WTC11 (cell line): ENCODE data around the gene TMEM108. TPM values are rescaled to one million over a fixed set of nuclear protein-coding genes. Genes with fewer than 3 reads are reported as not detected.

Experiments used
- ATAC-seq: fragments of 200-7000 bp; cut with Tn5 transposase; 2 replicates; pipeline ENCODE4 v1.10.0; 2021; ENCODE audit warnings: mild to moderate bottlenecking, moderate library complexity
- CTCF ChIA-PET: fragments of 300-600 bp; sonication (Branson Sonifier 250); formaldehyde crosslinking; loops from one replicate; lab custom pipeline; 2021; ENCODE audit warnings: antibody characterized with exemption; lab: Charles Lee
- POLR2A ChIA-PET: fragments of 350-600 bp; sonication (Branson Sonifier 250); formaldehyde crosslinking; loops from one replicate; lab custom pipeline; 2021; ENCODE audit warnings: antibody characterized with exemption; lab: Charles Lee
- DNase-seq: peaks from one replicate; pipeline ENCODE4 v3.0.0; 2021; ENCODE audit warnings: low spot score
- H3K27ac Mint-ChIP-seq: 2 replicates; pipeline ENCODE4 v1.8.0; 2021; ENCODE audit warnings: mixed read lengths
- H3K27me3 Mint-ChIP-seq: 2 replicates; pipeline ENCODE4 v1.8.0; 2021; ENCODE audit warnings: low read depth, mild to moderate bottlenecking, moderate library complexity, mixed read lengths
- H3K36me3 Mint-ChIP-seq: 2 replicates; pipeline ENCODE4 v1.8.0; 2021; ENCODE audit warnings: mixed read lengths
- H3K4me1 Mint-ChIP-seq: 2 replicates; pipeline ENCODE4 v1.8.0; 2022; ENCODE audit warnings: mixed read lengths
- H3K4me3 Mint-ChIP-seq: 2 replicates; pipeline ENCODE4 v1.8.0; 2021; ENCODE audit warnings: mild to moderate bottlenecking, moderate library complexity, mixed read lengths
- H3K9me3 Mint-ChIP-seq: 2 replicates; pipeline ENCODE4 v1.8.0; 2021; ENCODE audit warnings: mixed read lengths
- FOXK1 ChIP-seq: sonication (generic); formaldehyde crosslinking; IDR thresholded peaks from 2 replicates; pipeline ENCODE4 v1.8.0; 2022; ENCODE audit warnings: mild to moderate bottlenecking, moderate library complexity, missing genetic modification reagents
- NR3C1 ChIP-seq: sonication (generic); formaldehyde crosslinking; conservative IDR thresholded peaks from 2 replicates; pipeline ENCODE4 v1.8.1; 2023; ENCODE audit warnings: low read depth, mild to moderate bottlenecking, missing genetic modification reagents
- PRRX2 ChIP-seq: fragments of 250-450 bp; sonication (Bioruptor Pico); IDR thresholded peaks from 2 replicates; pipeline ENCODE4 v1.8.0; 2021; ENCODE audit warnings: mild to moderate bottlenecking
- TCF7 ChIP-seq: sonication (generic); formaldehyde crosslinking; IDR thresholded peaks from 2 replicates; pipeline ENCODE4 v1.8.0; 2022; ENCODE audit warnings: mild to moderate bottlenecking, low read depth, missing genetic modification reagents, moderate library complexity
- ZNF138 ChIP-seq: sonication (generic); formaldehyde crosslinking; conservative IDR thresholded peaks from 2 replicates; pipeline ENCODE4 v1.8.1; 2022; ENCODE audit warnings: mild to moderate bottlenecking, moderate library complexity, missing genetic modification reagents
- ZNF396 ChIP-seq: fragments of 250-450 bp; sonication (Bioruptor Pico); IDR thresholded peaks from 2 replicates; pipeline ENCODE4 v1.8.0; 2021; ENCODE audit warnings: mild to moderate bottlenecking, moderate library complexity, borderline replicate concordance
- ZNF416 ChIP-seq: fragments of 250-450 bp; sonication (Bioruptor Pico); IDR thresholded peaks from 2 replicates; pipeline ENCODE4 v1.9.0; 2021; ENCODE audit warnings: mild to moderate bottlenecking, inconsistent platforms
- total RNA-seq: library from RNA; stranded (reverse); gene quantifications from 3 replicates; pipeline ENCODE4 v1.2.3, GENCODE V29; 2021
- TF ChIP-seq, protein P1 (sequence below): sonication (generic); formaldehyde crosslinking; IDR thresholded peaks from 2 replicates; pipeline ENCODE4 v1.8.0; 2023; ENCODE audit warnings: missing genetic modification reagents
- TF ChIP-seq, protein P2 (sequence below): sonication (generic); formaldehyde crosslinking; IDR thresholded peaks from 2 replicates; pipeline ENCODE4 v1.8.0; 2023; ENCODE audit warnings: missing genetic modification reagents, mild to moderate bottlenecking, borderline replicate concordance
- TF ChIP-seq, protein P3 (sequence below): sonication (generic); formaldehyde crosslinking; conservative IDR thresholded peaks from 2 replicates; pipeline ENCODE4 v1.8.1; 2023; ENCODE audit warnings: mild to moderate bottlenecking, low read depth, missing genetic modification reagents, moderate library complexity
- TF ChIP-seq, protein P4 (sequence below): sonication (generic); formaldehyde crosslinking; IDR thresholded peaks from 2 replicates; pipeline ENCODE4 v1.8.1; 2023; ENCODE audit warnings: mild to moderate bottlenecking, missing genetic modification reagents, moderate library complexity
- TF ChIP-seq, protein P5 (sequence below): sonication (generic); formaldehyde crosslinking; IDR thresholded peaks from 2 replicates; pipeline ENCODE4 v1.8.1; 2022; ENCODE audit warnings: low read depth, missing genetic modification reagents, borderline replicate concordance
- TF ChIP-seq, protein P6 (sequence below): fragments of 200-600 bp; IDR thresholded peaks from 2 replicates; pipeline ENCODE4 v1.8.0; 2022; ENCODE audit warnings: antibody characterized with exemption
- TF ChIP-seq, protein P7 (sequence below): sonication (generic); formaldehyde crosslinking; conservative IDR thresholded peaks from 2 replicates; pipeline ENCODE4 v1.8.1; 2022; ENCODE audit warnings: mild to moderate bottlenecking, missing genetic modification reagents
- TF ChIP-seq, protein P8 (sequence below): sonication (generic); formaldehyde crosslinking; IDR thresholded peaks from 2 replicates; pipeline ENCODE4 v1.8.1; 2022; ENCODE audit warnings: low read depth, mild to moderate bottlenecking, moderate library complexity, missing genetic modification reagents, borderline replicate concordance
- TF ChIP-seq, protein P9 (sequence below): sonication (generic); formaldehyde crosslinking; IDR thresholded peaks from 2 replicates; pipeline ENCODE4 v1.8.1; 2023; ENCODE audit warnings: mild to moderate bottlenecking, missing genetic modification reagents, moderate library complexity

Gene TMEM108
- total RNA-seq, 1 experiment from 2014 or later: 14.7 TPM

DNA sequence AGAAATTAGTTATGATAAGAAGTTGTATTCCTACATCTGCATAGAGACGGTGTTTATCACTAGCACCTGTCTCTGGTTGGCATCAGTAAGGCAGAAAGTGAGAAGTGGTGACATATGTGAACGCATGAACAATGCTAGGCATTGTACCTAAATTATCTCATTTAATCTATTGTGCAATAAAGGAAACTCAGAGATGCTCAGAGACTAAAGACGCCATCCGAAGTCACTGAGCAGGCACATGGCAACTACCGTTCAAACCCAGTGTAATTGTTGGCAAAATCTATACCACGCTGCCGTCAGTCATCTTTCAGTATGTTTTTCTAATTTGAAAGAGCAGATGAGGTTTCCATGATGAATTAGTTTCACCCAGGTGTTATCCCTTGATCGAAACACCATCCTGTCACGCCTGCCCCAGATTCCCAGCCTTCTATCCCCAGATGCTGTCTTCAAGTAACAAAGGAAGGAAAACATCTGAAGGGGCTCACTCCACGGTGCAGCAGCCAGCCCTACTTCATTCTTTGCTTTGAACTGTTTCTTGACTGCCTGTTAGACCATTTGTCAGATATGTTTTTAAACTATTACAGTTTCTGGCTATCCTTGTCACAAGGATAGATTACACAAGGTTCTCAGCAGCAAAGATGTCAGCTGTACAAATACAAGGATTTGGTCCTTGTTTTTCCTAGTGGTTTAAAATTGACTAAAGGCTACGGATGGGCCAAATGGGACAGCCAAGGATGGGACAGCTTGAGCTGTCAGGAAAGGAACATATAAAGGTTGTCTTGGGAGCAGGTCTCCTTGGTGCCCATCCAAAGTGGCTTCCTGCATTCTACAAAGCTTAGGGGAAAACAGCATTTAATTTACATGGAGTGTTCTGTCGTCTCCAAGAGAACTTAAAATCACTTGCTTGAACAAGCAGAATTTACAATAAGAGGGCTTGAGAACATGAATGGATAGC lies 99.1 kb downstream of the TMEM108 start (continued):
- TF ChIP-seq FOXK1 (CRISPR knock-in tag) (no peak), ZNF396 (CRISPR knock-in tag) (no peak), TCF7 (no peak), PRRX2 (CRISPR knock-in tag) (no peak)
- TF ChIP-seq, protein P1, sequence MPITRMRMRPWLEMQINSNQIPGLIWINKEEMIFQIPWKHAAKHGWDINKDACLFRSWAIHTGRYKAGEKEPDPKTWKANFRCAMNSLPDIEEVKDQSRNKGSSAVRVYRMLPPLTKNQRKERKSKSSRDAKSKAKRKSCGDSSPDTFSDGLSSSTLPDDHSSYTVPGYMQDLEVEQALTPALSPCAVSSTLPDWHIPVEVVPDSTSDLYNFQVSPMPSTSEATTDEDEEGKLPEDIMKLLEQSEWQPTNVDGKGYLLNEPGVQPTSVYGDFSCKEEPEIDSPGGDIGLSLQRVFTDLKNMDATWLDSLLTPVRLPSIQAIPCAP (CRISPR knock-in tag): no peak
- TF ChIP-seq, protein P2, sequence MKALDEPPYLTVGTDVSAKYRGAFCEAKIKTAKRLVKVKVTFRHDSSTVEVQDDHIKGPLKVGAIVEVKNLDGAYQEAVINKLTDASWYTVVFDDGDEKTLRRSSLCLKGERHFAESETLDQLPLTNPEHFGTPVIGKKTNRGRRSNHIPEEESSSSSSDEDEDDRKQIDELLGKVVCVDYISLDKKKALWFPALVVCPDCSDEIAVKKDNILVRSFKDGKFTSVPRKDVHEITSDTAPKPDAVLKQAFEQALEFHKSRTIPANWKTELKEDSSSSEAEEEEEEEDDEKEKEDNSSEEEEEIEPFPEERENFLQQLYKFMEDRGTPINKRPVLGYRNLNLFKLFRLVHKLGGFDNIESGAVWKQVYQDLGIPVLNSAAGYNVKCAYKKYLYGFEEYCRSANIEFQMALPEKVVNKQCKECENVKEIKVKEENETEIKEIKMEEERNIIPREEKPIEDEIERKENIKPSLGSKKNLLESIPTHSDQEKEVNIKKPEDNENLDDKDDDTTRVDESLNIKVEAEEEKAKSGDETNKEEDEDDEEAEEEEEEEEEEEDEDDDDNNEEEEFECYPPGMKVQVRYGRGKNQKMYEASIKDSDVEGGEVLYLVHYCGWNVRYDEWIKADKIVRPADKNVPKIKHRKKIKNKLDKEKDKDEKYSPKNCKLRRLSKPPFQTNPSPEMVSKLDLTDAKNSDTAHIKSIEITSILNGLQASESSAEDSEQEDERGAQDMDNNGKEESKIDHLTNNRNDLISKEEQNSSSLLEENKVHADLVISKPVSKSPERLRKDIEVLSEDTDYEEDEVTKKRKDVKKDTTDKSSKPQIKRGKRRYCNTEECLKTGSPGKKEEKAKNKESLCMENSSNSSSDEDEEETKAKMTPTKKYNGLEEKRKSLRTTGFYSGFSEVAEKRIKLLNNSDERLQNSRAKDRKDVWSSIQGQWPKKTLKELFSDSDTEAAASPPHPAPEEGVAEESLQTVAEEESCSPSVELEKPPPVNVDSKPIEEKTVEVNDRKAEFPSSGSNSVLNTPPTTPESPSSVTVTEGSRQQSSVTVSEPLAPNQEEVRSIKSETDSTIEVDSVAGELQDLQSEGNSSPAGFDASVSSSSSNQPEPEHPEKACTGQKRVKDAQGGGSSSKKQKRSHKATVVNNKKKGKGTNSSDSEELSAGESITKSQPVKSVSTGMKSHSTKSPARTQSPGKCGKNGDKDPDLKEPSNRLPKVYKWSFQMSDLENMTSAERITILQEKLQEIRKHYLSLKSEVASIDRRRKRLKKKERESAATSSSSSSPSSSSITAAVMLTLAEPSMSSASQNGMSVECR: no peak
- TF ChIP-seq, protein P3, sequence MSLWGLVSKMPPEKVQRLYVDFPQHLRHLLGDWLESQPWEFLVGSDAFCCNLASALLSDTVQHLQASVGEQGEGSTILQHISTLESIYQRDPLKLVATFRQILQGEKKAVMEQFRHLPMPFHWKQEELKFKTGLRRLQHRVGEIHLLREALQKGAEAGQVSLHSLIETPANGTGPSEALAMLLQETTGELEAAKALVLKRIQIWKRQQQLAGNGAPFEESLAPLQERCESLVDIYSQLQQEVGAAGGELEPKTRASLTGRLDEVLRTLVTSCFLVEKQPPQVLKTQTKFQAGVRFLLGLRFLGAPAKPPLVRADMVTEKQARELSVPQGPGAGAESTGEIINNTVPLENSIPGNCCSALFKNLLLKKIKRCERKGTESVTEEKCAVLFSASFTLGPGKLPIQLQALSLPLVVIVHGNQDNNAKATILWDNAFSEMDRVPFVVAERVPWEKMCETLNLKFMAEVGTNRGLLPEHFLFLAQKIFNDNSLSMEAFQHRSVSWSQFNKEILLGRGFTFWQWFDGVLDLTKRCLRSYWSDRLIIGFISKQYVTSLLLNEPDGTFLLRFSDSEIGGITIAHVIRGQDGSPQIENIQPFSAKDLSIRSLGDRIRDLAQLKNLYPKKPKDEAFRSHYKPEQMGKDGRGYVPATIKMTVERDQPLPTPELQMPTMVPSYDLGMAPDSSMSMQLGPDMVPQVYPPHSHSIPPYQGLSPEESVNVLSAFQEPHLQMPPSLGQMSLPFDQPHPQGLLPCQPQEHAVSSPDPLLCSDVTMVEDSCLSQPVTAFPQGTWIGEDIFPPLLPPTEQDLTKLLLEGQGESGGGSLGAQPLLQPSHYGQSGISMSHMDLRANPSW (CRISPR knock-in tag): no peak
- TF ChIP-seq, protein P4, sequence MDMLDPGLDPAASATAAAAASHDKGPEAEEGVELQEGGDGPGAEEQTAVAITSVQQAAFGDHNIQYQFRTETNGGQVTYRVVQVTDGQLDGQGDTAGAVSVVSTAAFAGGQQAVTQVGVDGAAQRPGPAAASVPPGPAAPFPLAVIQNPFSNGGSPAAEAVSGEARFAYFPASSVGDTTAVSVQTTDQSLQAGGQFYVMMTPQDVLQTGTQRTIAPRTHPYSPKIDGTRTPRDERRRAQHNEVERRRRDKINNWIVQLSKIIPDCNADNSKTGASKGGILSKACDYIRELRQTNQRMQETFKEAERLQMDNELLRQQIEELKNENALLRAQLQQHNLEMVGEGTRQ (CRISPR knock-in tag): no peak
- TF ChIP-seq, protein P5, sequence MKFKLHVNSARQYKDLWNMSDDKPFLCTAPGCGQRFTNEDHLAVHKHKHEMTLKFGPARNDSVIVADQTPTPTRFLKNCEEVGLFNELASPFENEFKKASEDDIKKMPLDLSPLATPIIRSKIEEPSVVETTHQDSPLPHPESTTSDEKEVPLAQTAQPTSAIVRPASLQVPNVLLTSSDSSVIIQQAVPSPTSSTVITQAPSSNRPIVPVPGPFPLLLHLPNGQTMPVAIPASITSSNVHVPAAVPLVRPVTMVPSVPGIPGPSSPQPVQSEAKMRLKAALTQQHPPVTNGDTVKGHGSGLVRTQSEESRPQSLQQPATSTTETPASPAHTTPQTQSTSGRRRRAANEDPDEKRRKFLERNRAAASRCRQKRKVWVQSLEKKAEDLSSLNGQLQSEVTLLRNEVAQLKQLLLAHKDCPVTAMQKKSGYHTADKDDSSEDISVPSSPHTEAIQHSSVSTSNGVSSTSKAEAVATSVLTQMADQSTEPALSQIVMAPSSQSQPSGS (CRISPR knock-in tag): no peak
- TF ChIP-seq, protein P6, sequence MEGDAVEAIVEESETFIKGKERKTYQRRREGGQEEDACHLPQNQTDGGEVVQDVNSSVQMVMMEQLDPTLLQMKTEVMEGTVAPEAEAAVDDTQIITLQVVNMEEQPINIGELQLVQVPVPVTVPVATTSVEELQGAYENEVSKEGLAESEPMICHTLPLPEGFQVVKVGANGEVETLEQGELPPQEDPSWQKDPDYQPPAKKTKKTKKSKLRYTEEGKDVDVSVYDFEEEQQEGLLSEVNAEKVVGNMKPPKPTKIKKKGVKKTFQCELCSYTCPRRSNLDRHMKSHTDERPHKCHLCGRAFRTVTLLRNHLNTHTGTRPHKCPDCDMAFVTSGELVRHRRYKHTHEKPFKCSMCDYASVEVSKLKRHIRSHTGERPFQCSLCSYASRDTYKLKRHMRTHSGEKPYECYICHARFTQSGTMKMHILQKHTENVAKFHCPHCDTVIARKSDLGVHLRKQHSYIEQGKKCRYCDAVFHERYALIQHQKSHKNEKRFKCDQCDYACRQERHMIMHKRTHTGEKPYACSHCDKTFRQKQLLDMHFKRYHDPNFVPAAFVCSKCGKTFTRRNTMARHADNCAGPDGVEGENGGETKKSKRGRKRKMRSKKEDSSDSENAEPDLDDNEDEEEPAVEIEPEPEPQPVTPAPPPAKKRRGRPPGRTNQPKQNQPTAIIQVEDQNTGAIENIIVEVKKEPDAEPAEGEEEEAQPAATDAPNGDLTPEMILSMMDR: no peak

DNA sequence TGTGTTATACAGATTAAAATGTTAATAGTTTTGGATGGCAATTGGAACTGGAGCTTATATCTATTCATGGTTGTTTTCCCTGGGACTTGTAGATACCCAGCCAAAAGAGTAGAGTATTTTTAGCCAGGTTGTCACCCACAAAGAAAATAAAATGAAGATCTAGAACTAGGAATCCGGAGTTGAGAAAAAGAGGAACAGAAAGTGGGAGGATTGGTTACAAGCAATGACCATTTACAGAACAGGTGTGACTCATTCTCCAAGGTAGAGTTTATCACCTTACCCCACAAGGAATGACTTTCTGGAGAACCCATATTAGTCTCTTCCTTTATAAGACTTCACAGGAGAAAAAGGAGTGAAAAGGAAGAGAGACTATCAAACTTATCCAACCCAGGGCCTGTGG lies 99.8 kb downstream of the TMEM108 start:
- POLR2A ChIA-PET: no interaction called here
- peaks cover 8% of the 10 kb centered on the region for H3K9me3 Mint-ChIP-seq
- H3K4me1 Mint-ChIP-seq: peaks cover 38% of the 10 kb centered on the region
- TF ChIP-seq NR3C1: no peak
- TF ChIP-seq ZNF138 (CRISPR knock-in tag): no peak
- TF ChIP-seq, protein P1 (CRISPR knock-in tag): no peak
- TF ChIP-seq, protein P7, sequence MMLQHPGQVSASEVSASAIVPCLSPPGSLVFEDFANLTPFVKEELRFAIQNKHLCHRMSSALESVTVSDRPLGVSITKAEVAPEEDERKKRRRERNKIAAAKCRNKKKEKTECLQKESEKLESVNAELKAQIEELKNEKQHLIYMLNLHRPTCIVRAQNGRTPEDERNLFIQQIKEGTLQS (CRISPR knock-in tag): no peak
- TF ChIP-seq ZNF416: no peak
- TF ChIP-seq, protein P8, sequence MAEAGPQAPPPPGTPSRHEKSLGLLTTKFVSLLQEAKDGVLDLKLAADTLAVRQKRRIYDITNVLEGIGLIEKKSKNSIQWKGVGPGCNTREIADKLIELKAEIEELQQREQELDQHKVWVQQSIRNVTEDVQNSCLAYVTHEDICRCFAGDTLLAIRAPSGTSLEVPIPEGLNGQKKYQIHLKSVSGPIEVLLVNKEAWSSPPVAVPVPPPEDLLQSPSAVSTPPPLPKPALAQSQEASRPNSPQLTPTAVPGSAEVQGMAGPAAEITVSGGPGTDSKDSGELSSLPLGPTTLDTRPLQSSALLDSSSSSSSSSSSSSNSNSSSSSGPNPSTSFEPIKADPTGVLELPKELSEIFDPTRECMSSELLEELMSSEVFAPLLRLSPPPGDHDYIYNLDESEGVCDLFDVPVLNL (CRISPR knock-in tag): no peak
- TF ChIP-seq, protein P9, sequence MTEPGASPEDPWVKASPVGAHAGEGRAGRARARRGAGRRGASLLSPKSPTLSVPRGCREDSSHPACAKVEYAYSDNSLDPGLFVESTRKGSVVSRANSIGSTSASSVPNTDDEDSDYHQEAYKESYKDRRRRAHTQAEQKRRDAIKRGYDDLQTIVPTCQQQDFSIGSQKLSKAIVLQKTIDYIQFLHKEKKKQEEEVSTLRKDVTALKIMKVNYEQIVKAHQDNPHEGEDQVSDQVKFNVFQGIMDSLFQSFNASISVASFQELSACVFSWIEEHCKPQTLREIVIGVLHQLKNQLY (CRISPR knock-in tag): no peak
- no peak for TF ChIP-seq TCF7

More for the DNA sequence above, 99.8 kb downstream of the TMEM108 start:
- no peaks in the 10 kb centered on the region for H3K27me3 Mint-ChIP-seq
- no peak for DNase-seq
- CTCF ChIA-PET: interaction anchor here (0.6 kb wide), 1 partner anchor 1309 kb away, joined by 3 read pairs; no protein-coding TSS in a partner anchor
- no peak overlapping the region for H3K27ac Mint-ChIP-seq
- no peak for ATAC-seq
- no peak overlapping the region for H3K4me3 Mint-ChIP-seq
- peaks cover 3% of the 10 kb centered on the region; the same call in 1 of the 2 replicates for H3K36me3 Mint-ChIP-seq
